Measurements from ENCODE around the gene ZNF609.

Gene ZNF609

GRCh38 chr15:64701482-64702184 is 241.3 kb downstream of the ZNF609 start:
- no peak for FAIRE-seq

- no peak for FAIRE-seq
Observed at GRCh38 chr15:64702816-64703631, 242.6 kb downstream of the ZNF609 start.

GRCh38 chr15:64703632-64703959 is 243.2 kb downstream of the ZNF609 start:
- FAIRE-seq, result no peak

GRCh38 chr15:64705006-64705405 is 244.6 kb downstream of the ZNF609 start:
- FAIRE-seq, result no peak

GRCh38 chr15:64706011-64706911 is 245.9 kb downstream of the ZNF609 start:
- no peak for FAIRE-seq

- FAIRE-seq, result no peak
Observed at GRCh38 chr15:64710676-64711428, 250.5 kb downstream of the ZNF609 start.

- FAIRE-seq, result no peak
Observed at GRCh38 chr15:64712353-64712752, 252.0 kb downstream of the ZNF609 start.

GRCh38 chr15:64713592-64713991 is 253.2 kb downstream of the ZNF609 start:
- FAIRE-seq, result no peak

GRCh38 chr15:64716452-64716851 is 256.1 kb downstream of the ZNF609 start:
- no peak for FAIRE-seq

GRCh38 chr15:64717130-64717529 is 256.8 kb downstream of the ZNF609 start:
- no peak for FAIRE-seq

- no peak for FAIRE-seq
Observed at GRCh38 chr15:64717735-64718495, 257.5 kb downstream of the ZNF609 start.

GRCh38 chr15:64720188-64720587 is 259.8 kb downstream of the ZNF609 start:
- no peak for FAIRE-seq

GRCh38 chr15:64730151-64730550 is 269.8 kb downstream of the ZNF609 start:
- no peak for FAIRE-seq

- no peak for FAIRE-seq
Observed at GRCh38 chr15:64731012-64731804, 270.8 kb downstream of the ZNF609 start.

- FAIRE-seq, result no peak
Observed at GRCh38 chr15:64731805-64732151, 271.4 kb downstream of the ZNF609 start.

GRCh38 chr15:64732156-64732860 is 271.9 kb downstream of the ZNF609 start:
- FAIRE-seq, result no peak

Measured in islet of Langerhans (tissue), 1 donor.